B cell (primary cell): Measurements from ENCODE around the gene ZC3H10. TPM values are rescaled to one million over a fixed set of nuclear protein-coding genes. Genes with fewer than 3 reads are reported as not detected.

Source experiments
- ATAC-seq: fragments of 200-7000 bp; cut with Tn5 transposase; one replicate; pipeline ENCODE4 v1.10.0; 2021; ENCODE audit warnings: low read depth, mild to moderate bottlenecking, moderate number of reproducible peaks, moderate library complexity
- CTCF ChIA-PET: fragments of 350-600 bp; sonication (Branson Sonifier 250); formaldehyde crosslinking; loops from one replicate; lab custom pipeline; 2021; ENCODE audit warnings: antibody characterized with exemption, inconsistent platforms; lab: Charles Lee
- POLR2A ChIA-PET: fragments of 350-600 bp; sonication (Branson Sonifier 250); formaldehyde crosslinking; loops from one replicate; lab custom pipeline; 2021; ENCODE audit warnings: antibody characterized with exemption; lab: Charles Lee
- DNase-seq: peaks from one replicate; pipeline ENCODE4 v3.0.0; 2013
- H2AFZ ChIP-seq: 2 replicates; pipeline ENCODE4 v1.6.1; 2012; ENCODE audit warnings: mild to moderate bottlenecking, low read depth, low read length; ENCODE audit not compliant: insufficient read depth, poor library complexity, severe bottlenecking
- H3K27ac ChIP-seq, 2 donors: 1 replicate in 1 of 2; 2 replicates in 1 of 2; pipeline ENCODE4 v1.5.1; 2012 to 2013; ENCODE audit warnings: low read length in 2 of 2, mild to moderate bottlenecking in 2 of 2, moderate library complexity in 1 of 2
- H3K27me3 ChIP-seq, 4 experiments: fragments of 200-600 bp in 1 of 4; sonication (generic) in 1 of 4; replicated peaks in 1 of 4; 1 replicate in 2 of 4; 2 replicates in 2 of 4; pipeline versions ENCODE4 v1.6.1 to v1.7.0; 2013 to 2016; ENCODE audit warnings: low read length in 3 of 4, mild to moderate bottlenecking in 2 of 4, mixed read lengths in 1 of 4, moderate library complexity in 1 of 4; ENCODE audit not compliant: insufficient read depth in 4 of 4, control insufficient read depth in 3 of 4; ENCODE audit errors: control extremely low read depth in 1 of 4
- H3K36me3 ChIP-seq, 2 experiments: replicated peaks in 1 of 2; 1 replicate in 1 of 2; 2 replicates in 1 of 2; pipeline versions ENCODE4 v1.6.1 to v1.7.1; 2013; ENCODE audit warnings: low read length in 1 of 2; ENCODE audit not compliant: insufficient read depth in 2 of 2, control insufficient read depth in 1 of 2; ENCODE audit errors: control extremely low read depth in 1 of 2, extremely low read depth in 1 of 2
- H3K4me1 ChIP-seq, 2 donors: fragments of 200-600 bp in 1 of 2; sonication (generic) in 1 of 2; 1 replicate in 1 of 2; 2 replicates in 1 of 2; pipeline versions ENCODE4 v1.5.1 to v1.6.1; 2013 to 2017; ENCODE audit warnings: low read length in 2 of 2; ENCODE audit not compliant: control insufficient read depth in 2 of 2, insufficient read depth in 2 of 2
- H3K4me2 ChIP-seq: replicated peaks from 2 replicates; pipeline ENCODE3; 2012; ENCODE audit warnings: mild to moderate bottlenecking, low read depth, low read length; ENCODE audit not compliant: poor library complexity, severe bottlenecking
- H3K4me3 ChIP-seq, 5 experiments: fragments of 200-600 bp in 1 of 5; sonication (generic) in 1 of 5; 1 replicate in 3 of 5; 2 replicates in 2 of 5; pipeline versions ENCODE4 v1.5.1 to v1.7.0; 2011 to 2016; ENCODE audit warnings: low read length in 4 of 5, mild to moderate bottlenecking in 4 of 5, low read depth in 2 of 5, control low read depth in 1 of 5, moderate library complexity in 1 of 5; ENCODE audit not compliant: insufficient read depth in 1 of 5; ENCODE audit errors: control extremely low read depth in 1 of 5, extremely low read depth in 1 of 5
- H3K79me2 ChIP-seq: fragments of 200-600 bp; sonication (generic); one replicate; pipeline ENCODE4 v1.6.0; 2016; ENCODE audit warnings: low read length; ENCODE audit not compliant: control insufficient read depth, insufficient read depth
- H3K9ac ChIP-seq: fragments of 200-600 bp; sonication (generic); 2 replicates; pipeline ENCODE4 v1.6.1; 2017; ENCODE audit warnings: mild to moderate bottlenecking, low read length, moderate library complexity
- H3K9me3 ChIP-seq, 3 donors: one replicate each; pipeline versions ENCODE4 v1.6.1 to v1.7.1; 2013; ENCODE audit warnings: low read length in 2 of 3; ENCODE audit not compliant: control insufficient read depth in 2 of 3, insufficient read depth in 1 of 3; ENCODE audit errors: control extremely low read depth in 1 of 3
- H4K20me1 ChIP-seq: 2 replicates; pipeline ENCODE4 v1.6.0; 2012; ENCODE audit warnings: mild to moderate bottlenecking, low read length; ENCODE audit not compliant: insufficient read depth, control insufficient read depth, poor library complexity, severe bottlenecking
- H3K27ac Mint-ChIP-seq: one replicate; pipeline ENCODE4 v1.8.0; 2021; ENCODE audit warnings: mixed read lengths
- H3K27me3 Mint-ChIP-seq: one replicate; pipeline ENCODE4 v1.8.0; 2021; ENCODE audit warnings: mixed read lengths
- H3K4me1 Mint-ChIP-seq: one replicate; pipeline ENCODE4 v1.8.0; 2021; ENCODE audit warnings: mixed read lengths
- H3K4me3 Mint-ChIP-seq: one replicate; pipeline ENCODE4 v1.8.0; 2021; ENCODE audit warnings: mixed read lengths
- H3K9me3 Mint-ChIP-seq: one replicate; pipeline ENCODE4 v1.8.0; 2022; ENCODE audit warnings: mixed read lengths; ENCODE audit not compliant: insufficient read depth
- CTCF ChIP-seq: fragments of 200-600 bp; IDR thresholded peaks from one replicate; pipeline ENCODE4 v1.8.0; 2022; ENCODE audit warnings: antibody characterized with exemption, mild to moderate bottlenecking
- EZH2 ChIP-seq: IDR thresholded peaks from 2 replicates; pipeline ENCODE4 v1.6.1; 2012; ENCODE audit warnings: borderline replicate concordance, low read depth, mild to moderate bottlenecking, moderate library complexity, low read length; ENCODE audit not compliant: insufficient read depth, poor library complexity, severe bottlenecking
- WGBS: methylation state at CpG from one replicate; pipeline ENCODE4 v1.1.5; 2013; ENCODE audit warnings: missing lambda C conversion rate; ENCODE audit not compliant: insufficient coverage; 5-methylcytosine and 5-hydroxymethylcytosine counted together
- intact Hi-C: fragments of 100-400 bp; cut with micrococcal nuclease; formaldehyde crosslinking; loops from one replicate; pipeline ENCODE4 v1.10.0; 2022
- polyA plus RNA-seq: library from polyadenylated mRNA; depleted of rRNA; stranded (reverse); fragments of >200 nt; gene quantifications from 2 replicates; pipeline ENCODE4 v1.2.3, GENCODE V29; 2012
- total RNA-seq, 2 donors: library from RNA; stranded (reverse); fragments of 120-200 nt in 1 of 2; gene quantifications; 1 replicate in 1 of 2; 2 replicates in 1 of 2; pipeline versions ENCODE4 v1.2.3 to v1.2.4, GENCODE V29; 2013 to 2022

ZC3H10 gene
- total and polyA plus RNA-seq, 2 donors (not counting 1 experiment from before 2014, with no cell fraction given), result 4.7 to 21.7 TPM

DNA sequence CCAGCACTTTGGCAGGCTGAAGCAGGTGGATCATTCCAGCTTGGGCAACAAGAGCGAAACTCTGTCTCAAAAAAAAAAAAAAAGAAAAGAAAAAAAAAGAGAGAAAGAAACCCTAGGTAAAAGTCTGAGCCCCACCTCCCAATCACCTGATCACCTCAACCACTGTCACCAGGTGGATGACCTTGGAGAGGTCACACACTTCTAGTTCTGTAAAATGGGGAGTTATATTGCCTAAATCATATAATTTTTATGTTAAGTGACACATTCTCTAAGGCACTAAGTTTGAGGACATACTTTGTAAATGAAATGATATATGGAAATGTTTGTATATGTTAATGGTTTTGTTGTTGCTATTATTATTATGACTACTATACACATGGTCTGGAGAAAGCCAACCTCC, 39.6 kb upstream of the ZC3H10 start:
- TF ChIP-seq EZH2, result no peak
- no peak for TF ChIP-seq CTCF
- Histone ChIP-seq H3K9me3 (peaks cover 0 to 12% (median 0%) of the 10 kb centered on the region in 3 donors), H3K27me3 (peaks cover 0 to 39% (median 15%) of the 10 kb centered on the region in 4 experiments), H3K27ac (no peak overlapping the region), H3K9ac (no peak overlapping the region), H3K4me3 (no peak overlapping the region), H3K4me1 (peaks cover 18 to 22% of the 10 kb centered on the region in 2 donors), H3K4me2 (no peak overlapping the region), H3K79me2 (no peaks in the 10 kb centered on the region), H3K36me3 (no peaks in the 10 kb centered on the region), H2AFZ (no peak overlapping the region), H4K20me1 (no peaks in the 10 kb centered on the region)
- H3K4me3 Mint-ChIP-seq, result peak overlapping the region; percentile 91
- no peak overlapping the region for H3K27ac Mint-ChIP-seq
- CTCF ChIA-PET, result interaction anchor here (1.6 kb wide), 1 partner anchor 40 kb away, joined by 3 read pairs; the partner anchor contains the start of gene ZC3H10
- POLR2A ChIA-PET, result no interaction called here
- DNase-seq, result no peak
- peaks cover 9% of the 10 kb centered on the region for H3K27me3 Mint-ChIP-seq
- no peaks in the 10 kb centered on the region for H3K9me3 Mint-ChIP-seq
- intact Hi-C loops, result no loop called here
- peaks cover 12% of the 10 kb centered on the region for H3K4me1 Mint-ChIP-seq
- ATAC-seq, result no peak
- no CpG with 5 or more reads among the region's 1 CpG for WGBS

DNA sequence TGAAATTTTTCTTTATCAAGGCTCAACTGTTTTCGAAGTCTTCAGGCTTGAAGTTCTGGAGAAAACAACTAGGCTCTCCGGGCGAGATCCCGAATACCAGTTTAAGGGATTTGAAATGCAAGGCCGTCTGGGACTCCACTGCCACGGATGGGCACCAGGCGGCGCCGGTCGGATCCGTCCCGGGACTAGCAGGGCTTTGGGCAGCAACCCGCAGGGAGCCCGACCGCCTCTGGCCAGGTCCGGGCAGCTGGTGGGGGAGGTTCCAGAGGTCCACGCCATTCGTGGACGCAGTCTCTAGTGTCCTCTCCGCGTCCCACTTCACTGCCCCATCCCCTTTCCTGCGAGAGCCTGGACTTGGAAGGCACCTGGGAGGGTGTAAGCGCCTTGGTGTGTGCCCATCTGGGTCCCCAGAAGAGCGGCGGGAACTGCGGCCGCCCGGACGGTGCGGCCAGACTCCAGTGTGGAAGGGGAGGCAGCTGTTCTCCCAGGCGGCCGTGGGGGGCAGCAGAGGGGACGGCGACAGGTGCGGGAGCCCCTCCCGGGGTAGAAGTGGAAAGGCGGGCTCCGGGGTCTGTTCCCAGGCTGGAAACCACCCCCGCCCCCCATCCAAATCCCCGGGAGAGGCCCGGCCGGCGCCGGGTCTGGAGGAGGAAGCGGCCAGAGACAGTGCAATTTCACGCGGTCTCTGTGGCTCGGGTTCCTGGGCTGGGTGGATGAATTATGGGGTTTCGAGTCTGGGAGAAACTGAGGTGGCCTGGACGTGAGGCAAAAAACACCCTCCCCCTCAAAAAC, 38.9 kb upstream of the ZC3H10 start:
- intact Hi-C loops, result loop anchor here (1.0 kb wide), 1 partner anchor 39 kb away; the partner anchor contains the start of gene ZC3H10
- peaks cover 18 to 22% of the 10 kb centered on the region in 2 donors for H3K4me1 ChIP-seq
- ATAC-seq (peak; percentile 77), DNase-seq (peak; percentile 65)
- POLR2A ChIA-PET, result interaction anchor here (2.1 kb wide), 1 partner anchor 25 kb away, joined by 5 read pairs; the partner anchor contains the start of gene PA2G4
- H2AFZ ChIP-seq, result peak overlapping the region; percentile 91
- peak overlapping the region; percentile 79 for H3K9ac ChIP-seq
- CTCF ChIA-PET, result interaction anchor here (0.7 to 1.6 kb wide), 8 partner anchors 9 to 336 kb away, joined by 3 read pairs; partner anchors contain the start of genes GDF11, STAT2 and ZC3H10
- peaks cover 12% of the 10 kb centered on the region for H3K4me1 Mint-ChIP-seq
- peak overlapping the region; percentile 100 for H3K4me2 ChIP-seq
- no peak overlapping the region for H3K27ac Mint-ChIP-seq
- TF ChIP-seq EZH2 (no peak), CTCF (peak; percentile 80)
- no peak overlapping the region for H3K27ac ChIP-seq
- no peaks in the 10 kb centered on the region for H3K9me3 Mint-ChIP-seq
- H3K4me3 ChIP-seq, result peak overlapping the region; percentile 53 to 91 (median 70)
- H3K4me3 Mint-ChIP-seq, result peak overlapping the region; percentile 91
- H3K79me2 ChIP-seq, result no peaks in the 10 kb centered on the region
- no peaks in the 10 kb centered on the region for H4K20me1 ChIP-seq
- 8% methylated on average over 37 of the region's 50 CpGs for WGBS
- no peaks in the 10 kb centered on the region for H3K36me3 ChIP-seq
- peaks cover 0 to 12% (median 0%) of the 10 kb centered on the region in 3 donors for H3K9me3 ChIP-seq
- peaks cover 0 to 46% (median 15%) of the 10 kb centered on the region in 4 experiments for H3K27me3 ChIP-seq
- peaks cover 15% of the 10 kb centered on the region for H3K27me3 Mint-ChIP-seq
